HuH-7 (cell line): ENCODE measurements around the gene NTN3.
A peak's percentile ranks its signal among the peaks of the same experiment; 100 is the strongest.
"Not testable (repeated sequence)": the region's sequence is repeated elsewhere in the genome, so short reads cannot be mapped to it uniquely, and the experiment has no call there.

Experiments used
- DNase-seq: peaks from one replicate; pipeline ENCODE4 v3.0.0; 2011; ENCODE audit warnings: low spot score

The NTN3 gene

DNA sequence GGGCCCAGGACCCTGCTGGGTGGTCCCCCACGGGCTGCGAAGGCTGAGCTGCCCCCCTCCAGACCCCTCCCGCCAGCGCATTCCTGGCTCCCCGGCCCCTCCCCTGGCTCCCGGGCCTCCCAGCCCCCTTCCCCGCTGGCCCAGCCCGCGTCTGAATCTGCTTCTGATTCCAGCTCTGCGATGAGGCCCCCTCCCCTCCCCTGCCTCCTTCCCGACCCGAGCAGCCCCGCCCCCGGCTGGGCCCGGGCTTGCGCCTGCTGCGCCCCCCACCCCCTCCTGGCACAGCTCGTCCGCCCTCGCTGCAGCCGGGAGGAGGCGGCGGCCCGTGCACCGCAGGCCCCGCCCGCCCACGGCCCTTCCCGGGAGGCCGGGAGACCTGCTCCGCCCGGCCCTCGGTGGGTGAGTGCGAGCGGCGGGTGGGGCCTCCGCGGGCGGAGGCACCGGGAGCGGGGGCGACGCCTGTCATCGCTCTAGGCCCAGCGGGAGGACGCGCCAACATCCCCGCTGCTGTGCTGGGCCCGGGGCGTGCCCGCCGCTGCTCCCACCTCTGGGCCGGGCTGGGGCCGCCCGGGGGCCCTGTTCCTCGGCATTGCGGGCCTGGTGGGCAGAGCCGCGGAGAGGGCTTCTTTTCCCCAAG, at the start of gene NTN3:
NTN3 (plus strand) TSS at position 282 of the 637 bp plus-strand sequence. CDS start 405 bp downstream, outside the sequence.
- peak; percentile 63 for DNase-seq

GRCh38 chr16:2422123-2422867, 48.8 kb upstream of the NTN3 start:
- DNase-seq = no peak

GRCh38 chr16:2424061-2425007, 46.8 kb upstream of the NTN3 start:
- DNase-seq = no peak

- no peak for DNase-seq
These were observed 46.0 kb upstream of the NTN3 start for GRCh38 chr16:2425008-2425518.

GRCh38 chr16:2425825-2426430, 45.2 kb upstream of the NTN3 start:
- no peak for DNase-seq

- no peak for DNase-seq
These were observed 44.1 kb upstream of the NTN3 start for GRCh38 chr16:2426941-2427361.

DNA sequence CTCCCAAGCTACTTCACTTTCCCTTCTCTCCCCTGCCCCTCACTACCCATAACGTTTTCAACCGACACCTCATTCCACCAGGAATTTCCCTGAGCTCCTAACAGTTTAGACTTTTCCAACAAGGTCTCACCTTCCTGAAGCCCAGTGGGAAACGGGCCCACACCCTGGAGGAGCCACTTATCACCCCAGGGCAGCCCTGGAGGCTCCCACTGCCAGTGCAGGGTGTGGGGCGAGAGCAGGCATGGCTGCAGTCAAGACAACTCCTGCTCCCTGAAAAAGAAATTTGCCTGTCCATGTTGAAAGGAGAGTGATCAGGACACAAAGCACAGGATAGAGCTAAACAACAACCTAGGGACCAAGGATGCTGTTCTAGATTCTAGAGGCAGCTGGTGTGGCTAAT, 43.6 kb upstream of the NTN3 start:
- no peak for DNase-seq

- peak; percentile 38 for DNase-seq
These were observed 42.9 kb upstream of the NTN3 start for GRCh38 chr16:2428051-2428783.

- no peak for DNase-seq
These were observed 42.4 kb upstream of the NTN3 start for GRCh38 chr16:2428784-2429033.

GRCh38 chr16:2429034-2429770, 41.9 kb upstream of the NTN3 start, which contains the start of gene CCNF:
Gene CCNF (plus strand): TSS chr16:2429447. CDS start chr16:2429482, 35 bp downstream.
- DNase-seq = peak; percentile 97

DNA sequence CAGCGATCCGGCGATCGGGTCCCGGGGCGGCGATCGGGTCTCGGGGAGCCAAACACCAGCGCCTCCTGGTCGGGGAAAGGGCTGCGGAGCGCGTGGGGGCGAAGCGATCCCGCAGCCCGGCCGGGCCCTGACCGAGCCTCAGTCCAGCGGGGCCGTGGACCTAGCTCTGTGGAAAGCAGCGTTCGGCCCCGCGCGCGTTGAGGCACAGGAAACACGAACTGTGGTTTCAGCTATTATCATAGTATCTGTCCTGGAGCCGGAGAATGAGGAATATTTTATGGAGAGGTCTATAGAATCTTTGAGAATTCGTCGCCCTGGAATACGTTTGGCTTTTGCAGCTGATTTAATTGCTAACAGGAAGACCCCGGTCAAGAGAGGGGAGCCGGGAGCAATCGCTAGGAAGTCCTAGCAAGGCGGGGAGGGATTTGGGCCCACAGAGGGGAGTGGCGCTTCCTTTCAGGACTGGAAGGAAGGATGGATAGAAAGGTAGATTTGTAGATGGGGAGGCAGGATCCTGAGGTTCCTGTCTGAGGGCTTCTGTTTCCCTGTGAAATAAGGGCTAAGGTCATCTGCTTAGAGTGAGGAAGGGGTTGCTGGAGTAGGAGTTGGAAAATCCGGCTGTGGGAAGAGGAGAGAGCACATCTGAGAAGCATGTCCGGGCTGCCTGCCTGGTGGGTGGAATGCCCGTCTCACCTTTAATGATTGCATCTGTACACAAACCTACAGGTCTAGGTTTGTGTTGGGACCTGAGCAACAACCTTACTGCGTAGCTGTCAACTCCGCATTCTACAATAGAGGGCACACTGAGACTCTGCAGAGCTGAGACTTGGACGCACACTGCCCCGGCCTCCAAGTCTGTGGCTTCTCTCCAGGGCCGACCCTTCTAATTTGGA, 41.1 kb upstream of the NTN3 start:
- DNase-seq = peak; percentile 40

GRCh38 chr16:2432286-2432685, 38.8 kb upstream of the NTN3 start:
- DNase-seq = no peak

GRCh38 chr16:2432801-2433505, 38.1 kb upstream of the NTN3 start:
- DNase-seq = no peak

DNA sequence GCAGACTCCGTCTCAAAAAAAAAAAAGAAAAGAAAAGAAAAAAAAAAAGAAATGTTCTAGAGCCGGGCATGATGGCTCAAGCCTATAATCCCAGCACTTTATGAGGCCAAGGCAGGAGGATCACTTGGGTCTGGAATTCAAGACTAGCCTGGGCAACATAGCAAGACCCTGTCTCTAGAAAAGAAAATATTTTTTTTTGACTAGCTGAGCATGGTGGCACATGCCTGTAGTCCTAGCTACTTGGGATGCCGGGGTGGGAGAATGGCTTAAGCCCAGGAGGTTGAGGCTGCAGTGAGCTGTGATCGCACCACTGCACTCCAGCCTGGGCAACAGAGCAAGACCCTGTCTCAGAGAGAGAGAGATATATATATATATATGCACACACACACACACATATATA, 35.9 kb upstream of the NTN3 start:
- DNase-seq = not testable (repeated sequence)

DNA sequence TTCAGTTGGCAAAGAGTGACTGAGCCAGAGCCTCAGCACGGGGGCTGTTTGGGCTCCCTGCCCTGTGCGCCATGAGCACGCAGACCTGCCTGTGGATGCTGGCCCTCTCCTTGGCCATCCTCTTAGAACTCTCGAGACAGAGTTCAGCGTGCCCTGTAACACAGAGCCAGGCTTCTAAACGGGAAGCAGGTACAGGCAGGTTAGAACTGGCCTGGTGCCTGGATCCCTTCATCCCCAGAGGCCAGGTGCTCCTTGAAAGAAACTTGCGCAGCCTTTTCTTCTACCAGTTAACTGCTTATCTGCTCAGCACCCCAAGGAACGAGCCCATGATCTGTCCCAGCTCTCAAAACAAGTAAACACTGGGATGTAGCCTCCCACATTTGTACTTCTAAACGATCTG, 35.0 kb upstream of the NTN3 start:
- no peak for DNase-seq

DNA sequence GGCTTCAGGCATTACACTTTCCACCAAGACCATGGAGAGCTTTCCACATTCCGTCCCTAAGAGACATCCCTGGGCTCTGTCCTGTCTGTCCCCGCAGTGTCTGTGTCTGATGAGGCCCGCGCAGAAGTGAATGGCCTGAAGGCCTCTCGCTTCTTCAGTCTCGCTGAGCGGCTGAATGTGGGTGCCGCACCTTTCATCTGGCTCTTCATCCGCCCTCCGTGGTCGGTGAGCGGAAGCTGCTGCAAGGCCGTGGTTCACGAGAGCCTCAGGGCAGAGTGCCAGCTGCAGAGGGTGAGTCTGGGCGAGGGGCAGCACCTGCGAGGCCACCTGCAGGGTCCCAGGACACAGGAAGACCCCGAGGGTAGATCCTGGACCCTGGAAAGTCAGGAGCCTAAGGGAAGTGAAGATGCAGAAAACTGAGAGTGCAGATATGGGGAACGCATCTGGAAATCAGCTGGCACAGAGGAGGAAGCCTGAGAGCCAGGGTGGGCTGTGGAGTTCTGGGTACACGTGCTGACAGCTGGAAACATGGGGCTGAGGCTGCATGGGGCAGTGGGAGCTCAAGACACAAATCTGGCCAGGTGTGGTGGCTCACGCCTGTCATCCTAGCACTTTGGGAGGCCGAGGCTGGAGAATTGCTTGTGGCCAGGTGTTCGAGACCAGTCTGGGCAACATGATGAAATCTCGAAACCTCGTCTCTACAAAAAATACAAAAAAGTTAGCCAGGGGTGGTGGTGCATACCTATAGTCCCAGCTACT, 33.9 kb upstream of the NTN3 start:
- no peak for DNase-seq

- DNase-seq = no peak
These were observed 33.0 kb upstream of the NTN3 start for GRCh38 chr16:2438121-2438520.

DNA sequence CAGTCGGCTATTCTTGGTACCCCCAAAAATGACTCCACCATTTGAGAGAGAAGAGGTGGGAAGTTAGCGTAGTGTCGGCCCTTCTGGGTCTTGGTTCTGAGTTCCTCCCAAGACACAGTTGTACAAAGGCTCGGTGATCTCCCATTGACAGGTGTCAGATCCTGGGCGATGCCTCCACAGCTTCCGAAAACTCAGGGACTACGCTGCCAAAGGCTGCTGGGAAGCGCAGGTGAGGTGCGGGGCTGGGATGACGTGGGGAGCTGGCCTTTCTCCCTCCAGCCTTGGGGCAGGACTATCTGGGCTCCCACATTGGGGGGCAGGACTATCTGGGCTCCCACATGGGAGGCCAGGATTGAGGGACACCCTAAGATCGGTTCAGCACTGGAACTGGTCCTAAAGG, 31.5 kb upstream of the NTN3 start:
- DNase-seq = no peak
